Right lung (tissue), 5 donors: Measurements from ENCODE around the gene PHC3. TPM values are rescaled to one million over a fixed set of nuclear protein-coding genes. Genes with fewer than 3 reads are reported as not detected.

Experiments
- DNase-seq, 2 donors: peaks; one replicate each; pipeline ENCODE4 v3.0.0-alpha.2; 2013
- polyA plus RNA-seq, 5 donors: library from polyadenylated mRNA; unstranded; fragments of 120-200 nt; gene quantifications; one replicate each; pipeline versions ENCODE4 v1.2.1 to v1.2.3, GENCODE V29; 2013; ENCODE audit warnings: inconsistent platforms in 1 of 5, low replicate concordance in 1 of 5; ENCODE audit not compliant: insufficient read length in 5 of 5, insufficient read depth in 1 of 5

The PHC3 gene
- polyA plus RNA-seq, 5 donors = 14.8 to 44.4 (median 41.6) TPM

GRCh38 chr3:170079536-170080165, 101.9 kb downstream of the PHC3 start:
- peak in 1 of 2 donors; percentile 15 for DNase-seq

- DNase-seq = no peak
Observed at GRCh38 chr3:170078620-170079281, 102.8 kb downstream of the PHC3 start.

- DNase-seq = no peak
Observed at GRCh38 chr3:170077361-170077760, 104.2 kb downstream of the PHC3 start.

GRCh38 chr3:170076715-170077238, 104.8 kb downstream of the PHC3 start:
- no peak for DNase-seq

- DNase-seq = no peak
Observed at GRCh38 chr3:170075441-170076091, 106.0 kb downstream of the PHC3 start.

- no peak for DNase-seq
Observed at GRCh38 chr3:170064108-170064507, 117.4 kb downstream of the PHC3 start.

GRCh38 chr3:170063691-170064090, 117.8 kb downstream of the PHC3 start:
- no peak for DNase-seq

- no peak for DNase-seq
Observed at GRCh38 chr3:170062769-170063168, 118.8 kb downstream of the PHC3 start.

GRCh38 chr3:170062068-170062467, 119.5 kb downstream of the PHC3 start:
- no peak for DNase-seq

- no peak for DNase-seq
Observed at GRCh38 chr3:170059447-170059846, 122.1 kb downstream of the PHC3 start.

- DNase-seq = no peak
Observed at GRCh38 chr3:170058127-170058526, 123.4 kb downstream of the PHC3 start.

- DNase-seq = no peak
Observed at GRCh38 chr3:170057550-170057949, 124.0 kb downstream of the PHC3 start.

- DNase-seq = no peak
Observed at GRCh38 chr3:170056710-170057454, 124.7 kb downstream of the PHC3 start.

- DNase-seq = no peak
Observed at GRCh38 chr3:170055209-170055608, 126.3 kb downstream of the PHC3 start.

GRCh38 chr3:170054204-170054603, 127.3 kb downstream of the PHC3 start:
- no peak for DNase-seq

GRCh38 chr3:170052398-170052797, 129.1 kb downstream of the PHC3 start:
- DNase-seq = no peak

GRCh38 chr3:170050753-170051152, 130.8 kb downstream of the PHC3 start:
- DNase-seq = no peak

- no peak for DNase-seq
Observed at GRCh38 chr3:170049146-170050000, 132.2 kb downstream of the PHC3 start.

- DNase-seq = no peak
Observed at GRCh38 chr3:170047133-170047404, 134.5 kb downstream of the PHC3 start.

GRCh38 chr3:170046269-170047132, 135.0 kb downstream of the PHC3 start:
- no peak for DNase-seq
